ENCODE measurements around the gene SHISA3. TPM values are rescaled to one million over a fixed set of nuclear protein-coding genes. Genes with fewer than 3 reads are reported as not detected.

SHISA3 gene
- total RNA-seq, 1 donor = not detected

GRCh38 chr4:42391355-42391664 lies 6.0 kb upstream of the SHISA3 start:
- TF ChIP-seq CTCF (IDR thresholded peaks at IDR 0.05; ENCODE audit: extremely low read depth, low read depth, low read length) = no peak
- Histone ChIP-seq H3K9me3 (ENCODE audit: low read depth, low read length) (no peaks in the 10 kb centered on the region), H3K36me3 (ENCODE audit: insufficient read depth, low read length) (no peaks in the 10 kb centered on the region), H3K27me3 (ENCODE audit: insufficient read depth, low read length) (peaks cover 1% of the 10 kb centered on the region), H2AFZ (ENCODE audit: low read length) (no peak overlapping the region), H3K4me1 (ENCODE audit: insufficient read depth, low read length) (no peaks in the 10 kb centered on the region), H3K27ac (ENCODE audit: low read depth, low read length) (no peak overlapping the region), H3K4me2 (ENCODE audit: insufficient read depth, low read length) (no peak overlapping the region), H3K79me2 (ENCODE audit: insufficient read depth, low read length) (no peaks in the 10 kb centered on the region), H4K20me1 (ENCODE audit: insufficient read depth, low read length) (no peaks in the 10 kb centered on the region), H3K4me3 (ENCODE audit: insufficient read depth, low read length) (no peak overlapping the region)
- DNase-seq (ENCODE audit: insufficient read length, low spot score, missing footprints) = no peak

GRCh38 chr4:42391981-42392380 lies 5.3 kb upstream of the SHISA3 start:
- H3K4me1 ChIP-seq (ENCODE audit: insufficient read depth, low read length) = no peaks in the 10 kb centered on the region
- H3K4me2 ChIP-seq (ENCODE audit: insufficient read depth, low read length) = no peak overlapping the region
- no peak for DNase-seq (ENCODE audit: insufficient read length, low spot score, missing footprints)
- no peaks in the 10 kb centered on the region for H3K79me2 ChIP-seq (ENCODE audit: insufficient read depth, low read length)
- no peaks in the 10 kb centered on the region for H4K20me1 ChIP-seq (ENCODE audit: insufficient read depth, low read length)
- no peaks in the 10 kb centered on the region for H3K9me3 ChIP-seq (ENCODE audit: low read depth, low read length)
- TF ChIP-seq CTCF (IDR thresholded peaks at IDR 0.05; ENCODE audit: extremely low read depth, low read depth, low read length) = no peak
- no peak overlapping the region for H3K27ac ChIP-seq (ENCODE audit: low read depth, low read length)
- no peak overlapping the region for H3K4me3 ChIP-seq (ENCODE audit: insufficient read depth, low read length)
- peaks cover 8% of the 10 kb centered on the region for H3K27me3 ChIP-seq (ENCODE audit: insufficient read depth, low read length)
- no peak overlapping the region for H2AFZ ChIP-seq (ENCODE audit: low read length)
- no peaks in the 10 kb centered on the region for H3K36me3 ChIP-seq (ENCODE audit: insufficient read depth, low read length)

- DNase-seq (ENCODE audit: insufficient read length, low spot score, missing footprints) = no peak
- H3K27me3 ChIP-seq (ENCODE audit: insufficient read depth, low read length) = peaks cover 10% of the 10 kb centered on the region
- no peaks in the 10 kb centered on the region for H3K36me3 ChIP-seq (ENCODE audit: insufficient read depth, low read length)
- H3K79me2 ChIP-seq (ENCODE audit: insufficient read depth, low read length) = no peaks in the 10 kb centered on the region
- TF ChIP-seq CTCF (IDR thresholded peaks at IDR 0.05; ENCODE audit: extremely low read depth, low read depth, low read length) = no peak
- no peaks in the 10 kb centered on the region for H3K9me3 ChIP-seq (ENCODE audit: low read depth, low read length)
- no peak overlapping the region for H3K4me2 ChIP-seq (ENCODE audit: insufficient read depth, low read length)
- H3K27ac ChIP-seq (ENCODE audit: low read depth, low read length) = no peak overlapping the region
- H3K4me3 ChIP-seq (ENCODE audit: insufficient read depth, low read length) = no peak overlapping the region
- H2AFZ ChIP-seq (ENCODE audit: low read length) = no peak overlapping the region
- H4K20me1 ChIP-seq (ENCODE audit: insufficient read depth, low read length) = no peaks in the 10 kb centered on the region
- H3K4me1 ChIP-seq (ENCODE audit: insufficient read depth, low read length) = no peaks in the 10 kb centered on the region
Observed at GRCh38 chr4:42392436-42392835, 4.9 kb upstream of the SHISA3 start.

GRCh38 chr4:42395595-42395994 lies 1.7 kb upstream of the SHISA3 start:
- no peak overlapping the region for H3K27ac ChIP-seq (ENCODE audit: low read depth, low read length)
- no peak overlapping the region for H3K4me2 ChIP-seq (ENCODE audit: insufficient read depth, low read length)
- H3K27me3 ChIP-seq (ENCODE audit: insufficient read depth, low read length) = peaks cover 28% of the 10 kb centered on the region
- no peaks in the 10 kb centered on the region for H3K4me1 ChIP-seq (ENCODE audit: insufficient read depth, low read length)
- H3K9me3 ChIP-seq (ENCODE audit: low read depth, low read length) = no peaks in the 10 kb centered on the region
- no peaks in the 10 kb centered on the region for H3K79me2 ChIP-seq (ENCODE audit: insufficient read depth, low read length)
- H2AFZ ChIP-seq (ENCODE audit: low read length) = no peak overlapping the region
- no peak for TF ChIP-seq CTCF (IDR thresholded peaks at IDR 0.05; ENCODE audit: extremely low read depth, low read depth, low read length)
- H3K36me3 ChIP-seq (ENCODE audit: insufficient read depth, low read length) = no peaks in the 10 kb centered on the region
- DNase-seq (ENCODE audit: insufficient read length, low spot score, missing footprints) = no peak
- no peak overlapping the region for H3K4me3 ChIP-seq (ENCODE audit: insufficient read depth, low read length)
- no peaks in the 10 kb centered on the region for H4K20me1 ChIP-seq (ENCODE audit: insufficient read depth, low read length)
